ENCODE results near the gene GALNT11.

DNA sequence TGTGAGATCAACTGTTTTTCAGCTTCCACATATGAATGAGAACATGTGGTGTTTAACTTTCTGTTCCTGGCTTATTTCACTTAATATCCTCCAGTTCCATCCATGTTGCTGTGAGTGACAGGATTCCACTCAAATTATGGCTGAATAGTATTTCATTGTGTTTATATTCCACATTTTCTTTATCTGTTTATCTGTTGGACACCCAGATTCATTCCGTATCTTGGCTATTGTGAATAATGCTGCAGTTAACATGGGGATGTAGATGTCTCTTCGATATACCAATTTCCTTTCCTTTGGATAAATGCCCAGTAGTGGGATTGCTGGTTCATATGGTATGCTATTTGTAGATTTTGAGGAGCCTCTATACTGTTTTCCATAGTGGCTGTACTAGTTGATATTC lies 47.9 kb downstream of the GALNT11 start:
- TF ChIP-seq, protein P1, sequence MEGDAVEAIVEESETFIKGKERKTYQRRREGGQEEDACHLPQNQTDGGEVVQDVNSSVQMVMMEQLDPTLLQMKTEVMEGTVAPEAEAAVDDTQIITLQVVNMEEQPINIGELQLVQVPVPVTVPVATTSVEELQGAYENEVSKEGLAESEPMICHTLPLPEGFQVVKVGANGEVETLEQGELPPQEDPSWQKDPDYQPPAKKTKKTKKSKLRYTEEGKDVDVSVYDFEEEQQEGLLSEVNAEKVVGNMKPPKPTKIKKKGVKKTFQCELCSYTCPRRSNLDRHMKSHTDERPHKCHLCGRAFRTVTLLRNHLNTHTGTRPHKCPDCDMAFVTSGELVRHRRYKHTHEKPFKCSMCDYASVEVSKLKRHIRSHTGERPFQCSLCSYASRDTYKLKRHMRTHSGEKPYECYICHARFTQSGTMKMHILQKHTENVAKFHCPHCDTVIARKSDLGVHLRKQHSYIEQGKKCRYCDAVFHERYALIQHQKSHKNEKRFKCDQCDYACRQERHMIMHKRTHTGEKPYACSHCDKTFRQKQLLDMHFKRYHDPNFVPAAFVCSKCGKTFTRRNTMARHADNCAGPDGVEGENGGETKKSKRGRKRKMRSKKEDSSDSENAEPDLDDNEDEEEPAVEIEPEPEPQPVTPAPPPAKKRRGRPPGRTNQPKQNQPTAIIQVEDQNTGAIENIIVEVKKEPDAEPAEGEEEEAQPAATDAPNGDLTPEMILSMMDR (IDR thresholded peaks at IDR 0.05; ENCODE audit: borderline replicate concordance, extremely low read depth, low read length, poor library complexity, severe bottlenecking) = no peak
- TF ChIP-seq EZH2 (IDR thresholded peaks at IDR 0.05; ENCODE audit: borderline replicate concordance, low read depth, low read length, severe bottlenecking) = no peak

All from DND-41 (cell line).